Measurements from ENCODE around the gene RTP5.

DNA sequence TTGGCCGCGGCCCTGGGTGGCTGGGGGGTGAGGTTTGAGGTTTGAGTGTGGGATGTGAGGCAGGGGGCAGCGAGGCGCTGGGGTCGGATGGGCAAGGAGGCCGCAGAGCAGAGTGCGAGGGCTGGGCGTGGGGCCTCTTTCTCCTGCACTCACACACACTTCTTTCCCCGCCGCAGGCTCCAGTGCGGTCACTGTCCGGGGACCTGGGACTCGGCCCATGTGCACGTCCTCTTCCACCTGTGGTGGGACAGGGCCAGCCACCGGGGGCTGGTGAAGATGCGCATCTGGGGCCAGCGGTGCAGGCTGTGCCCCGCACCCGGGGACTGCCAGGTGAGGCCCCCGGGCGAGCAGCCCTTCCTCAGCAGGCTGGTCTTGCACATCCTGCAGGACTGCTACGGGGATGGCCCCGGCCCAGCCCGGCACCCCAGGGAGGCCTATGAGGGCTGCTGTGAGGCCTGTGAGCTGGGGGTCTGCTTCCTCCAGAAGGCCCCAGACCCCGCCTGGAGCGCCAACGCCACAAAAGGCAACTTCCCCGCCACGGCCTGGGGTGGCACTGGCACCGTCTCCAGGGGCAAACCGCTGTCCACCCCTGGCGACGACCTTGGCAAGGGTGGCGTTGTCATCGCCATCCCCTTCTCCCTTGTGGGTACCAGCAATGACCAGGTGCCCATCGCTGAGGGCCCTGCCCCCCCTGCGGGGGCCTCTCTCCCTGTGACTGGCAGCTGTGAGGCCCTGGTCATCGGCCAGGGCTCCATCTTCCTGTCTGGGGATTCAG is 2.2 kb downstream of the RTP5 start:
- TF ChIP-seq, protein P1, sequence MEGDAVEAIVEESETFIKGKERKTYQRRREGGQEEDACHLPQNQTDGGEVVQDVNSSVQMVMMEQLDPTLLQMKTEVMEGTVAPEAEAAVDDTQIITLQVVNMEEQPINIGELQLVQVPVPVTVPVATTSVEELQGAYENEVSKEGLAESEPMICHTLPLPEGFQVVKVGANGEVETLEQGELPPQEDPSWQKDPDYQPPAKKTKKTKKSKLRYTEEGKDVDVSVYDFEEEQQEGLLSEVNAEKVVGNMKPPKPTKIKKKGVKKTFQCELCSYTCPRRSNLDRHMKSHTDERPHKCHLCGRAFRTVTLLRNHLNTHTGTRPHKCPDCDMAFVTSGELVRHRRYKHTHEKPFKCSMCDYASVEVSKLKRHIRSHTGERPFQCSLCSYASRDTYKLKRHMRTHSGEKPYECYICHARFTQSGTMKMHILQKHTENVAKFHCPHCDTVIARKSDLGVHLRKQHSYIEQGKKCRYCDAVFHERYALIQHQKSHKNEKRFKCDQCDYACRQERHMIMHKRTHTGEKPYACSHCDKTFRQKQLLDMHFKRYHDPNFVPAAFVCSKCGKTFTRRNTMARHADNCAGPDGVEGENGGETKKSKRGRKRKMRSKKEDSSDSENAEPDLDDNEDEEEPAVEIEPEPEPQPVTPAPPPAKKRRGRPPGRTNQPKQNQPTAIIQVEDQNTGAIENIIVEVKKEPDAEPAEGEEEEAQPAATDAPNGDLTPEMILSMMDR (conservative IDR thresholded peaks at IDR 0.05; ENCODE audit: low read length): no peak
- no peak for TF ChIP-seq EZH2phosphoT487 (IDR thresholded peaks at IDR 0.05; ENCODE audit: borderline replicate concordance)

Measured in Loucy (cell line).